ENCODE results near the gene ACP1. TPM values are rescaled to one million over a fixed set of nuclear protein-coding genes. Genes with fewer than 3 reads are reported as not detected.

The ACP1 gene
- total RNA-seq, 2 donors from 2014 or later: 141 to 163 TPM

- DNase-seq (no peak), ATAC-seq (replicated peaks in 1 of 2) (no peak)
- H3K9me3 Mint-ChIP-seq: no peaks in the 10 kb centered on the region
- no peak overlapping the region for H3K4me3 Mint-ChIP-seq
- no peak overlapping the region for H3K27ac Mint-ChIP-seq
- H3K27me3 Mint-ChIP-seq (ENCODE audit: low read depth): no peaks in the 10 kb centered on the region
- H3K4me1 Mint-ChIP-seq (ENCODE audit: low read depth): no peaks in the 10 kb centered on the region
- peaks cover 8 to 16% of the 10 kb centered on the region in 2 donors for H3K36me3 Mint-ChIP-seq (ENCODE audit: insufficient read depth in 2 of 2)
Observed at GRCh38 chr2:238869-239268, 25.9 kb upstream of the ACP1 start.

- Mint-ChIP-seq H3K36me3 (ENCODE audit: insufficient read depth in 2 of 2) (peaks cover 10 to 18% of the 10 kb centered on the region in 2 donors), H3K27ac (peak overlapping the region; percentile 24), H3K4me3 (no peak overlapping the region), H3K9me3 (no peaks in the 10 kb centered on the region), H3K4me1 (ENCODE audit: low read depth) (peaks cover 4% of the 10 kb centered on the region), H3K27me3 (ENCODE audit: low read depth) (no peaks in the 10 kb centered on the region)
- ATAC-seq (replicated peaks in 1 of 2): no peak
- DNase-seq: no peak
Observed at GRCh38 chr2:244547-244946, 20.2 kb upstream of the ACP1 start.

GRCh38 chr2:246489-247144 lies 18.1 kb upstream of the ACP1 start:
- peak overlapping the region; percentile 3 for H3K27ac Mint-ChIP-seq
- H3K4me3 Mint-ChIP-seq: no peak overlapping the region
- peaks cover 4% of the 10 kb centered on the region for H3K4me1 Mint-ChIP-seq (ENCODE audit: low read depth)
- peaks cover 7 to 12% of the 10 kb centered on the region in 2 donors for H3K36me3 Mint-ChIP-seq (ENCODE audit: insufficient read depth in 2 of 2)
- peak; percentile 18 to 40 for DNase-seq
- no peaks in the 10 kb centered on the region for H3K9me3 Mint-ChIP-seq
- no peak for ATAC-seq (replicated peaks in 1 of 2)
- no peaks in the 10 kb centered on the region for H3K27me3 Mint-ChIP-seq (ENCODE audit: low read depth)

- H3K9me3 Mint-ChIP-seq: no peaks in the 10 kb centered on the region
- ATAC-seq (replicated peaks in 1 of 2) (no peak), DNase-seq (no peak)
- H3K4me3 Mint-ChIP-seq: no peak overlapping the region
- H3K27me3 Mint-ChIP-seq (ENCODE audit: low read depth): no peaks in the 10 kb centered on the region
- H3K36me3 Mint-ChIP-seq (ENCODE audit: insufficient read depth in 2 of 2): peaks cover 2 to 5% of the 10 kb centered on the region in 2 donors
- peaks cover 4% of the 10 kb centered on the region for H3K4me1 Mint-ChIP-seq (ENCODE audit: low read depth)
- H3K27ac Mint-ChIP-seq: no peak overlapping the region
Observed at GRCh38 chr2:248724-249123, 16.0 kb upstream of the ACP1 start.

GRCh38 chr2:249538-250042 lies 15.2 kb upstream of the ACP1 start:
- no peak overlapping the region for H3K27ac Mint-ChIP-seq
- peaks cover 2 to 5% of the 10 kb centered on the region in 2 donors for H3K36me3 Mint-ChIP-seq (ENCODE audit: insufficient read depth in 2 of 2)
- no peak for DNase-seq
- H3K27me3 Mint-ChIP-seq (ENCODE audit: low read depth): no peaks in the 10 kb centered on the region
- no peaks in the 10 kb centered on the region for H3K9me3 Mint-ChIP-seq
- ATAC-seq (replicated peaks in 1 of 2): no peak
- H3K4me3 Mint-ChIP-seq: no peak overlapping the region
- peaks cover 4% of the 10 kb centered on the region for H3K4me1 Mint-ChIP-seq (ENCODE audit: low read depth)

GRCh38 chr2:252001-252602 lies 12.6 kb upstream of the ACP1 start:
- no peaks in the 10 kb centered on the region for H3K9me3 Mint-ChIP-seq
- DNase-seq (no peak), ATAC-seq (replicated peaks in 1 of 2) (no peak)
- no peak overlapping the region for H3K4me3 Mint-ChIP-seq
- peaks cover 2 to 5% of the 10 kb centered on the region in 2 donors for H3K36me3 Mint-ChIP-seq (ENCODE audit: insufficient read depth in 2 of 2)
- no peaks in the 10 kb centered on the region for H3K4me1 Mint-ChIP-seq (ENCODE audit: low read depth)
- no peak overlapping the region for H3K27ac Mint-ChIP-seq
- H3K27me3 Mint-ChIP-seq (ENCODE audit: low read depth): no peaks in the 10 kb centered on the region

GRCh38 chr2:253202-253638 lies 11.5 kb upstream of the ACP1 start:
- DNase-seq: no peak
- Mint-ChIP-seq H3K4me1 (ENCODE audit: low read depth) (no peaks in the 10 kb centered on the region), H3K4me3 (no peak overlapping the region), H3K27ac (no peak overlapping the region), H3K36me3 (ENCODE audit: insufficient read depth in 2 of 2) (peaks cover 5 to 6% of the 10 kb centered on the region in 2 donors), H3K27me3 (ENCODE audit: low read depth) (no peaks in the 10 kb centered on the region), H3K9me3 (peaks cover 0 to 1% of the 10 kb centered on the region in 2 donors)
- ATAC-seq (replicated peaks in 1 of 2): no peak

GRCh38 chr2:254241-254640 lies 10.5 kb upstream of the ACP1 start:
- H3K9me3 Mint-ChIP-seq: peaks cover 0 to 10% of the 10 kb centered on the region in 2 donors
- H3K27ac Mint-ChIP-seq: no peak overlapping the region
- no peak for DNase-seq
- no peaks in the 10 kb centered on the region for H3K27me3 Mint-ChIP-seq (ENCODE audit: low read depth)
- no peak for ATAC-seq (replicated peaks in 1 of 2)
- no peak overlapping the region for H3K4me3 Mint-ChIP-seq
- H3K4me1 Mint-ChIP-seq (ENCODE audit: low read depth): no peaks in the 10 kb centered on the region
- peaks cover 13 to 14% of the 10 kb centered on the region in 2 donors for H3K36me3 Mint-ChIP-seq (ENCODE audit: insufficient read depth in 2 of 2)

- H3K4me3 Mint-ChIP-seq: no peak overlapping the region
Observed at GRCh38 chr2:255195-255594, 9.6 kb upstream of the ACP1 start.

GRCh38 chr2:256094-256493 lies 8.7 kb upstream of the ACP1 start:
- no peaks in the 10 kb centered on the region for H3K4me1 Mint-ChIP-seq (ENCODE audit: low read depth)
- peaks cover 9 to 18% of the 10 kb centered on the region in 2 donors for H3K36me3 Mint-ChIP-seq (ENCODE audit: insufficient read depth in 2 of 2)
- peaks cover 0 to 10% of the 10 kb centered on the region in 2 donors for H3K9me3 Mint-ChIP-seq
- no peak overlapping the region for H3K4me3 Mint-ChIP-seq
- no peak for ATAC-seq (replicated peaks in 1 of 2)
- no peak for DNase-seq
- H3K27me3 Mint-ChIP-seq (ENCODE audit: low read depth): no peaks in the 10 kb centered on the region
- no peak overlapping the region for H3K27ac Mint-ChIP-seq

More at GRCh38 chr2:255195-255594, 9.6 kb upstream of the ACP1 start:
- H3K9me3 Mint-ChIP-seq: peaks cover 0 to 10% of the 10 kb centered on the region in 2 donors
- H3K36me3 Mint-ChIP-seq (ENCODE audit: insufficient read depth in 2 of 2): peaks cover 9 to 17% of the 10 kb centered on the region in 2 donors
- DNase-seq (no peak), ATAC-seq (replicated peaks in 1 of 2) (no peak)
- no peak overlapping the region for H3K27ac Mint-ChIP-seq
- no peaks in the 10 kb centered on the region for H3K27me3 Mint-ChIP-seq (ENCODE audit: low read depth)
- no peaks in the 10 kb centered on the region for H3K4me1 Mint-ChIP-seq (ENCODE audit: low read depth)

GRCh38 chr2:257429-257828 lies 7.3 kb upstream of the ACP1 start:
- H3K27ac Mint-ChIP-seq: no peak overlapping the region
- no peaks in the 10 kb centered on the region for H3K27me3 Mint-ChIP-seq (ENCODE audit: low read depth)
- H3K36me3 Mint-ChIP-seq (ENCODE audit: insufficient read depth in 2 of 2): peaks cover 9 to 18% of the 10 kb centered on the region in 2 donors

GRCh38 chr2:257842-258241 lies 6.9 kb upstream of the ACP1 start:
- DNase-seq (no peak), ATAC-seq (replicated peaks in 1 of 2) (no peak)
- Mint-ChIP-seq H3K4me1 (ENCODE audit: low read depth) (no peaks in the 10 kb centered on the region), H3K27me3 (ENCODE audit: low read depth) (no peaks in the 10 kb centered on the region), H3K27ac (peak overlapping the region; percentile 8), H3K4me3 (no peak overlapping the region), H3K9me3 (peaks cover 0 to 10% of the 10 kb centered on the region in 2 donors), H3K36me3 (ENCODE audit: insufficient read depth in 2 of 2) (peaks cover 9 to 18% of the 10 kb centered on the region in 2 donors)

More at GRCh38 chr2:257429-257828, 7.3 kb upstream of the ACP1 start:
- DNase-seq: no peak
- H3K4me3 Mint-ChIP-seq: no peak overlapping the region
- H3K9me3 Mint-ChIP-seq: peaks cover 0 to 10% of the 10 kb centered on the region in 2 donors
- ATAC-seq (replicated peaks in 1 of 2): no peak
- no peaks in the 10 kb centered on the region for H3K4me1 Mint-ChIP-seq (ENCODE audit: low read depth)

GRCh38 chr2:258933-259332 lies 5.8 kb upstream of the ACP1 start:
- Mint-ChIP-seq H3K36me3 (ENCODE audit: insufficient read depth in 2 of 2) (peaks cover 9 to 18% of the 10 kb centered on the region in 2 donors), H3K27ac (no peak overlapping the region), H3K4me3 (no peak overlapping the region), H3K9me3 (peaks cover 0 to 10% of the 10 kb centered on the region in 2 donors), H3K4me1 (ENCODE audit: low read depth) (no peaks in the 10 kb centered on the region), H3K27me3 (ENCODE audit: low read depth) (no peaks in the 10 kb centered on the region)
- ATAC-seq (replicated peaks in 1 of 2) (no peak), DNase-seq (no peak)
